ENCODE data around the gene FARS2. TPM values are rescaled to one million over a fixed set of nuclear protein-coding genes. Genes with fewer than 3 reads are reported as not detected.
A peak's percentile ranks its signal among the peaks of the same experiment; 100 is the strongest.

Gene FARS2
- total and polyA plus RNA-seq, 9 of the 15 experiments (the other 6 are each of a cell fraction or from before 2014, with no cell fraction given): 16.5 to 62.2 (median 27.0) TPM

DNA sequence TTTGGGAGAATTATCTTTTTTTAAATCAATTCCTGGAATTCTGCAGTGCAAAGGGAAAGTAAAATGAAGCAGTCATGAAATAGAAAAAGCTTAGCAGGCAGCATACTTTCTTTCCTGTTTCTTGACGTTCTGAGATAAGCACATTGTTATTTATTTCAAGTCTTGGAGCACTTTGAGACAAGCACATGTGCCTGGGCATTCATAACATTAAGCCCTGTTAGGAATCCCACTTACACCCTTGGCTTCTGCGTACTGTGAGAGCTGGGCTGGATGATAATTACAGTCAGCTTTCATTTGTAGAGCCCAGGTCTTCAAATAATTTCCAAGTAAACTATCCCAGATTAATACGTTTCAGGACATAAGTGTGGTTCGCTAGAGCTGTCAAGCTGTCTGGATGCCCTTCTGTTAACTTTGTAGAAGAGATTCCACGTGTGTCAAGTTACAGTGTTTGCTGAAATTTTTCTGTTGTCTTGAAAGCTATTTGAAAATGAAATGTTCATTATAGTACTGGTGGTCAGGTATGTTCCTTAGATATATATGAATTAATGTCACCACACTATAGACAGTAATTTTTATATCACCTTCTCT lies 8.9 kb downstream of the FARS2 start (continued):
- TF ChIP-seq RERE (CRISPR knock-in tag; IDR thresholded peaks at IDR 0.05; ENCODE audit: borderline replicate concordance) (no peak), ZNF75A (CRISPR knock-in tag; IDR thresholded peaks at IDR 0.05) (no peak), NCOA6 (IDR thresholded peaks at IDR 0.05) (no peak; the same call in 1 of the 2 replicates), TCF7 (IDR thresholded peaks at IDR 0.05; ENCODE audit: borderline replicate concordance) (no peak), SREBF2 (CRISPR knock-in tag; IDR thresholded peaks at IDR 0.05) (no peak), OTX1 (CRISPR knock-in tag; IDR thresholded peaks at IDR 0.05) (no peak), GABPA (tag; conservative IDR thresholded peaks at IDR 0.05; ENCODE audit: low read depth) (no peak; the same call in 1 of the 2 replicates), GABPB2 (CRISPR knock-in tag; conservative IDR thresholded peaks at IDR 0.05) (no peak), HDAC1 (IDR thresholded peaks at IDR 0.05) (peak in 1 of 2 experiments; percentile 85; a peak in 3 of 4 replicates), FOXA3 (CRISPR knock-in tag; conservative IDR thresholded peaks at IDR 0.05 in 1 of 2, IDR thresholded peaks at IDR 0.05 in 1 of 2) (no peak), KDM2B (CRISPR knock-in tag; IDR thresholded peaks at IDR 0.05) (no peak), ILF3 (IDR thresholded peaks at IDR 0.05; ENCODE audit: borderline replicate concordance) (no peak), ELF4 (CRISPR knock-in tag; IDR thresholded peaks at IDR 0.05) (no peak), TBP (optimal IDR thresholded peaks at IDR 0.05; ENCODE audit: low read depth, low read length) (no peak), CBFA2T3 (IDR thresholded peaks at IDR 0.05) (peak; percentile 85), CXXC5 (CRISPR knock-in tag; IDR thresholded peaks at IDR 0.05) (peak; percentile 31), ZNF347 (CRISPR knock-in tag; IDR thresholded peaks at IDR 0.05; ENCODE audit: low read depth) (no peak), SFPQ (IDR thresholded peaks at IDR 0.05; ENCODE audit: low read depth, low read length) (no peak)
- TF ChIP-seq, protein P1, sequence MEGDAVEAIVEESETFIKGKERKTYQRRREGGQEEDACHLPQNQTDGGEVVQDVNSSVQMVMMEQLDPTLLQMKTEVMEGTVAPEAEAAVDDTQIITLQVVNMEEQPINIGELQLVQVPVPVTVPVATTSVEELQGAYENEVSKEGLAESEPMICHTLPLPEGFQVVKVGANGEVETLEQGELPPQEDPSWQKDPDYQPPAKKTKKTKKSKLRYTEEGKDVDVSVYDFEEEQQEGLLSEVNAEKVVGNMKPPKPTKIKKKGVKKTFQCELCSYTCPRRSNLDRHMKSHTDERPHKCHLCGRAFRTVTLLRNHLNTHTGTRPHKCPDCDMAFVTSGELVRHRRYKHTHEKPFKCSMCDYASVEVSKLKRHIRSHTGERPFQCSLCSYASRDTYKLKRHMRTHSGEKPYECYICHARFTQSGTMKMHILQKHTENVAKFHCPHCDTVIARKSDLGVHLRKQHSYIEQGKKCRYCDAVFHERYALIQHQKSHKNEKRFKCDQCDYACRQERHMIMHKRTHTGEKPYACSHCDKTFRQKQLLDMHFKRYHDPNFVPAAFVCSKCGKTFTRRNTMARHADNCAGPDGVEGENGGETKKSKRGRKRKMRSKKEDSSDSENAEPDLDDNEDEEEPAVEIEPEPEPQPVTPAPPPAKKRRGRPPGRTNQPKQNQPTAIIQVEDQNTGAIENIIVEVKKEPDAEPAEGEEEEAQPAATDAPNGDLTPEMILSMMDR (IDR thresholded peaks at IDR 0.05 in 2 of 3, conservative IDR thresholded peaks at IDR 0.05 in 1 of 3; ENCODE audit: insufficient read depth in 2 of 3, low read depth in 1 of 3, low read length in 3 of 3): no peak
